NCI-H345 treated with DMSO at 0.1 percent for 48 hours (cell line): ENCODE data around the gene MIEF2.

Source experiments
- DNase-seq: peaks from one replicate; lab custom pipeline; 2025; ENCODE audit not compliant: unreplicated experiment; lab: John Stamatoyannopoulos, UW

The MIEF2 gene

DNA sequence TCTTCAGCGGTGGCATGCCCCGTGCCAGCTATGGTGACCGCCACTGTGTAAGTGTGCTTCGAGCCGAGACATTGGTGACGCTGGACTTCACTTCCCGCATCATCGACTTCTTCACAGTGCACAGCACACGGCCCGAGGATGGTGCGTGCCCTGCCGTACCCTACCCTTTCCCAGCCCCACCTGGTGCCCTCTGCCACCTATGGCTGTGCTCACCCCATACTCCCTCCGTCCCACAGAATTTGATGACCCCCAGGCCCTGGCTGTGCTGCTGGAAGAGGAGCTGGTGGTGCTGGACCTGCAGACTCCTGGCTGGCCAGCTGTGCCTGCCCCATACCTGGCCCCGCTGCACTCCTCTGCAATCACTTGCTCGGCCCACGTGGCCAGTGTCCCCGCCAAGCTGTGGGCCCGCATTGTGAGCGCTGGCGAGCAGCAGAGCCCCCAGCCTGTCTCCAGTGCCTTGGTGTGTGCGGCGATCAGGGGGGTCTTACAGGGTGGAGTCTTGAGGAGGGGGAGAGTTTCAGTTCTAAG is 25.5 kb upstream of the MIEF2 start:
- DNase-seq = no peak

DNA sequence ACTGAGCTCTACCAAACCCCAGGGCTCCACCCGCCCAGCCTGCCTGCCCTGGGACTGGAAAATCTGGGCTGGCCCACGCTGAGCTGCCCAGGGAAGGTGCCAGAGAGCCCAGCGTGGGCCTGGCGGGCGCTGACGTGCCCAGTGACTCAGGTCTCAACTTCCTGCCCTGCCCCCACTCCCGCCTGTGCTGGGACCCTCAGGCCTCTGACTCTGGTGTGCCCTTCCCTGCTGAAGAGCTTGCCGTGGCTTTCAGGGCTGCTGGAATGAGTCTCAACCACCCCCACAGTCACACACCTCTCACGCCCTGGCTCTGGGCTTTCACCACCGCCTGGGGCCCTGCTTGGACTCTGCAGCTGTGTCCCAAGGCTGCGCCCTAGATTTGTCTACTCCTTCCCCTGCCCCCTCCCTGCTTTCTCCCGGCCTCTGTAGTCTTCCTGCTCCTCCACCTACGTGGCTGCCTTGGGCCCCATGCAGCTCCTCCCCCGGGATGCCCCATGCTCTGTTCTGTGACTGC is 24.7 kb upstream of the MIEF2 start:
- DNase-seq = no peak

DNA sequence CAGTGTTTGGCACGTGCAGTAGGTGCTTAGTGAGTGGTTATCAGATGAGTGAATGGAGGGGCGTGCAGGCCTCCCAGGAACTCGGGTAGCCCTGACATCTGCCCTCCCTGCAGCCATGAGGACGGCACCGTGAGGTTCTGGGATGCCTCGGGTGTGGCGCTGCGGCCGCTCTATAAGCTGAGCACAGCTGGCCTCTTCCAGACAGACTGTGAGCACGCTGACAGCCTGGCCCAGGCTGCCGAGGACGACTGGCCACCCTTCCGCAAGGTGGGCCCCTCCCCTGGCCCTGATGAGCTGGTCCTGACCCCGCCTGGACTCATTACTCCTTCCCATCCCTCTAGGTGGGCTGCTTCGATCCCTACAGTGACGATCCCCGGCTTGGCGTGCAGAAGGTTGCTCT is 24.0 kb upstream of the MIEF2 start:
- no peak for DNase-seq

DNA sequence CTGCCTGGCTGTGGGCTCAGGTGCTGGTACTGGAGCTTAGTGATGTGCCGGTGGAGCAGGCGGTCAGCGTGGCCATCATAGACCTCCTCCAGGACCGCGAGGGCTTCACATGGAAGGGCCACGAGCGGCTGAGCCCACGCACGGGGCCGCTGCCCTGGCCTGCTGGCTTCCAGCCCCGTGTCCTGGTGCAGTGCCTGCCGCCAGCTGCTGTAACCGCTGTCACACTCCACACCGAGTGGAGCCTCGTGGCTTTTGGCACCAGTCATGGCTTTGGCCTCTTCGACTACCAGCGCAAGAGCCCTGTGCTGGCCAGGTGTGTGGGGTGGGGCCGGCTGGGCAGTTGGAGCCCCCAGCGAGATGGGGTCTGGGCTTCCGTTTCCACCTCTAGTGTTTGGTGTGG is 23.0 kb upstream of the MIEF2 start:
- DNase-seq = no peak

DNA sequence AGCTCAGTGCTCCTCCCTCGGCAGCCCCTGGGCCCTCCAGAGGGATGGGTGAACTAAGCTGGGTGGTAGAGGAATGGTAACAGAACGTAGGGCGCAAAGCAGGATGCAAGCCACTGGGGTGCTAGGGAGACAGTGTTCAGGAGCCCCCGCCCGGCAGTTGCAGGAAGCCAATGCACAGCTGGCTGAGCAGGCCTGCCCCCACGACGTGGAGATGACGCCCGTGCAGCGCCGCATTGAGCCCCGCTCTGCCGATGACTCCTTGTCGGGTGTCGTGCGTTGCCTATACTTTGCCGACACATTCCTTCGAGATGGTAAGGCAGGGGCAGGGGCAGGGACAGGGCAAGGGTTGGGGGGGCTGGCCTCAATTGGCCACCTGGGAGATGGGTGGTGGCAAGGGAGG is 22.2 kb upstream of the MIEF2 start:
- no peak for DNase-seq

DNA sequence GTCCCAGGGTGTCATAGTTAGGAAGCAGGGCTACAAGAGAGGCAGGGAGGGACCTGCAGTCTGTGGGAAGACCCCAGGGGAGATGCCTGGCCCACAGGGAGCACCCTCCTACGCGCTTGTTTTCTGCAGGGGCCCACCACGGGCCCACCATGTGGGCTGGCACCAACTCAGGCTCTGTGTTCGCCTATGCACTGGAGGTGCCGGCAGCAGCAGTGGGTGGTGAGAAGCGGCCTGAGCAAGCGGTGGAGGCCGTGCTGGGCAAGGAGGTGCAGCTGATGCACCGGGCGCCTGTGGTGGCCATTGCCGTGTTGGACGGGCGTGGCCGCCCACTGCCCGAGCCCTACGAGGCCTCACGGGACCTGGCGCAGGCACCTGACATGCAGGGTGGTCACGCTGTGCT is 20.0 kb upstream of the MIEF2 start:
- no peak for DNase-seq

DNA sequence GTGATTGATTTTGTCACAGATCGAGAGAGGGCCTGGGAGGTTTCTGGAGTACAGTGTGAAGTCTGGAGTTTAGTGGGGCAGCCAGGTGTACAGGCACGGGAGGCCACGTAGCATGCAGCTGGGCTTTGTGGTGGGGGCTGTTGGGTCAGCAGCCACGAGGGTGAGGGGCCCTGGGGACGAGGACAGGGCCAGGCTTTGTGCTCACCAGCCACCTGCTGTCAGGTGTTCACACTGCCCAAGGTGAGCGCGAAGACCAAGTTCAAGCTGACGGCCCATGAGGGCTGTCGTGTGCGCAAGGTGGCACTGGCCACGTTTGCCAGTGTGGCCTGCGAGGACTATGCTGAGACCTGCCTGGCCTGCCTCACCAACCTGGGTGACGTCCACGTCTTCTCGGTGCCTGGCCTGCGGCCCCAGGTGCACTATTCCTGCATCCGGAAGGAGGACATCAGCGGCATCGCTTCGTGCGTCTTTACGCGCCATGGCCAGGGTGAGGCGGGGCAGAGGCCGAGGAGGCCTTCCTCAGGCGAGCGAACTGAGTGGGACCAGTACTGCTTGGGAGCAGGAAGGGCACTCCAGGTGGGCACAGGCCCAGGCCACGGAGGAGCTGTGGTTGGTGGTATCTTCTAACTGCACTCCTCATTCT is 19.1 kb upstream of the MIEF2 start:
- no peak for DNase-seq

DNA sequence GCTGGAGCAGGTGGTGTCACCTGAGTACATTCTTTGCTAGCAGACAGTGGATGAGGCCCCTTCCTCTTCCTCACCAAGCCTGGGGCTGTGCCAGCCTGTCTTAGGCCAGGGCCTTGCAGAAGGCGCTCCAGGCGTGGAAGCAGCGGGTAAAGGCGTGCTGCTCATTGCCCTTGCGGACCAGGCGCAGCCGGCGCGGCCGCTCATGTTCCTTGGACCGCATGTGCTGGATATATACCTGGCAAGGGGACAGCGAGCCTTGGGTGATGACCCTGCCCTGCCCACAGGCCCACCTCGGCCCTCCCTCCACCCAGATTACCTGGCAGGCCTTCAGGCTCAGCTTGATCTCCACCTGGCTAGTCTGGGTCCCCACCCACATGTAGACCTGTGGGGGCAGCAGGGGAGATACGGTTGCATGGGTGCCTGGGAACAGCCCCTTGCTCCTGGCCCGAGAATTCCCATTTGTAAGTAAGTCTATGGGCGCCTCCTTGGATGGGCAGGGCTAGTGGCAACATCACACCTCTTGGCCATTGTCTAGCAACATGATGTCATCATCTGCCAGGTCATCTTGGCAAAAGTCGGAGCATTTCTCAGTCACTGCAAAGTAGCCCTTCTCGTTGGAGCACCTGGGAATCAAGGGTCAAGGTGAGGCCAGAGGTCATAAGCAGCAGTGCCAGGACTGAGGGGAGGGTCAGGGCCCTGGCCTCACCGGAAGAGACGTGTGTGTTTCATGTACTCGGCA is 15.3 kb upstream of the MIEF2 start:
- no peak for DNase-seq

DNA sequence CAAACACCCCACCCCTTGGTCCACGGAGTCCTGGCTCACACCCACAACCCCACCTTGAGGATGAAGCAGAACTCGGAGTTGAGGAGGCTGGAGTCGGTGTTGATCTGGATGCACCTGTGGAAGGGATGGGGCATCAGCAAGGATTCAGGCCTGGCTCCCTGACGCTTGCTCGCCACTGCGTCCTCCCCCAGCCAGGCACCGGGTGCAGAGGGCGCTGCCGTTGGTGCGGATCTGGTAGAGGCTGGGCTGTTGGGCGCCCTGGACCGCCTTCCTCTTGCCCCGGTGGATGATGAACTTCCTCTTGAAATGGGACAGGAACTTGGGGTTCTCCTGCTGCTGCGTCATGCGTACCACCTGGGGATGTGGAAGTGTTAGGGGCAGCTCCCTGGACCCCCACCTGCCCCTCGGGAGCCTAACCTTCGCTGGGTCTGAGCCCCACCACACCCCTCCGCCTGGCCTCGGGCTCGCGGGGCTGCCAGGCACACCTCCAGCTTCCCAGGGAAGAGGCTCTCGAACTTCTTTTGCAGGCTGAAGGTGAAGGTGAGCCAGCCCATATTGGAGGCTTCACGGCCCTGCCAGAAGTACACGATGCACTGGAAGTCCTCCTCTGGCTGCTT is 14.2 kb upstream of the MIEF2 start:
- DNase-seq = no peak

DNA sequence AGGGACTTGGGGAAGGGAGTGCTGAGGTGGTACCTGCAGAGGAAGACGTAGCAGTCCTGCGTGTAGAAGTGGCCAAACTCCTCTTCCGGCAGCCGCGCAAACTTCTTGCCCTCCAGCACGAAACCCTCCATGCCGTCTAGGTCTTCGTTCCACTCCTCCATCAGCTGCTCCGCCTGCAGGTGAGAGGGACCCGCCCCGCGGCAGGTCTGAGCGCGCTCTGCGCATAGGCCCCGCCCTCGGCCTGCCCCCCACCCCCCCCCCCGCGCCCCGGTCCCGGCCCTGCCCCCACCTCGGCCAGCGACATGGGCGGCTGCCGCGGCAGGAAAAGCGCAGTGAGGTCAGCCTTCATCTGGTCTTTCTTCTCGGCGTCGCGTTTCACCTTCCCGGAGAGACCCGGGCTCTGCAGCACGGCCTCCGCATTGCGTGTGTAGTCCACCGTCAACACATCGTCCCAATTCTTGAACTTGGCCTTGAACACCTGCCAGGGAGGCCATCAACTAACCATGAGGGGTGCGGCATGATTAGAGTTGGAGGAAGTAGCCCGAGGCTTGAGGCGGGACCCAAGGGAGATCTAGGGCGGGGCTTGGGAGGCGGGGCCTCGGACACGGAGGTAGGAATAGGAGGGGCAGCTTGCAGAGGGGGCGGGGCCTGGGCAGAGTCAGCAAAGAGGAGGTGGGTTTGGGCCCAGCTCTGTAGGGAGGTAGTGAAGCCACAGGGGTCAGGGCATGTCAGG is 13.4 kb upstream of the MIEF2 start:
- peak; percentile 17 for DNase-seq

DNA sequence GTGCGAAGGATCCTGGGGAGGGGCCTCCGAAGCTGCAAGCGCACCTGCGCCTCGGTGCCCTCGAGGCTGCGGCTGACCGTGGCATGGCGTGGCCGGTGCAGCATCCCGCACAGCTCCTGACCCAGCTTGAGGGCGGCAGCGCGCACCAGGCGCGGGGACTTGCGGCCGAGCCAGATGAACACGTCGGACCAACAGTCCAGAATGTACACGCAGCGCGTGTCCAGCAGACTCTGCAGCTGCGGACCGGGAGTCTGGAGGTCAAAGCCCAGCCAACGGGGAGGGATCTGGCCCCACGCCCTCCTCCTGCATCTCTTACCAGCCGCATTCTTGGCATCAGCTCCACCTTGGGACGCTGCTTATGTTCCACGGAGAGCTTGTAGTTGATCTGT is 12.9 kb upstream of the MIEF2 start:
- no peak for DNase-seq

DNA sequence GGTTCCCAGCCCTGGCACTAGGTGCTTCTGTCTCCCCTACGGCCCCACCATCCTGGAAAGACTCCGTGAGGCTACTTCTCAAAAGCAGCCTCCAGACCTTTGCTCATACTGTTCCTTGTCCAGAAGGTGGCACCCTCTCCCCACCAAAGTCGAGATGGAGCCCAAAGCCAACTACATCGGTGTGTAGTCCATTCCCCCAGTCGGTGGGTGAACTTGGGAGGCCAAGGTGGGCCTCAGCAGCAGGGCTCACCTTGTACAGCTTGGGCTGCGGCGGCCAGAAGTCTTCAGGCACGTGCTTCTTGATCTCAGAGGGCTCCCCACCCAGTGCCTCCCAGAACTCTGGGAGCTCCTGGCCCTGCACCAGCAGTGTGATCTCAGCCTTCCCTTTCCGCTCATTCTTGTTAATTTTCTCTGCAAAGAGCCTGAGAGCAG is 12.1 kb upstream of the MIEF2 start:
- DNase-seq = peak; percentile 5

DNA sequence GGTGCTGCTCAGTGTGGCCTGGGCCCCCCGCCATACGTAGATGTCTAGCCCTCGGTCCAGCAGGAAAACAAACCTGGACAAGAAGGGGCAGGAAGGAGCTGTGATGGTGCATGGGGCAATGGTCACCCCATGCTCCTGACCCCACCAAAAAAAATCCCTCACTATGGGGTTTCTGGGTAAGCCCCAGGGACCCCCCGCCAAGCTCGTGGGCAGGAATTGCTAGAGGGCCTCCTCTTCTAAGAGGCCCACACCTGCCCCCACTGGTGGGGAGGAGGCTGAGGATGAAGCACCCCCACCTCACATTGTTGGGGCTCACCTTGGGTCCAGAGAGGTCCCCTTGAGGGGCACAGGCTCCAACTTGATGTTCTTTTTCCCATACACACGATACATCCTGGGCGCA is 11.7 kb upstream of the MIEF2 start:
- no peak for DNase-seq

DNA sequence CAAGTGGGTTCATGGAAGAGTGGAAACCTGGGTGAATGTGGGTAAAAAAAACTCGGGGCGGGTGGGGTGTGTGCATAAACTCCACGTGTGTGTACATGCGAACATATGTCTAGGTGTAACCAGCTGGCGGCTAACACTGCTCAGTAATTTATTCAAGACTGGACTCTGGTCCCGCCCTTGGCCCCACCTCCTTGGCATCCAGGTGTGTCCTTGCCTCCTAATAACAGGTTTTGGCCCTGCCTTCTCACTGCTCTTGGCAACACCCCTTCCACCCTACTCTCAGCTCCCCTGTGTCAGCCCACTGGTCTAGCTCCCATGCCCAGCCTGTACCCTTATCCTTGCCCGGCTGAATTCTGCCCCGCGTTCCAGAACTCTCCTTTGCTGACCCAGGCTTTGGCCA is 10.2 kb upstream of the MIEF2 start:
- DNase-seq = peak; percentile 21

DNA sequence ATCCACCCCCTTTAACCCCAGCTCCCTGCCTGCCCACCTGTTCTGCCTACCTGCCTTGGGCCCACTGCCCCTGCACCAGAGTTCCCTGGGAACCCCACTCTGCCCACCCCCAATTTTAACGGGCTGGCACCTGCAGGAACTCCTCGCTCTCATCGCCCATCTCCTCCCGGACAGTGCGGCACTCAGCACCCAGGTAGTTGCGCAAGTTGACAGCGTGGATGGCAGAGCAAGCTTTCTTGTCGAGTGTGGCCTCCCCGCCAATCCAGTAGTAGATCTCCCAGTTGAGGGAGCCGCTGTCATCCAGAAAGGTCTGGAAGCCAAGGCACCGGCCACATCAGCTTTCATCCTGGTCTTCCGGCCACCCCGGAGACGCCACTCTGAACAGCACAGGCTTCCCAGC is 9.8 kb upstream of the MIEF2 start:
- DNase-seq = no peak

DNA sequence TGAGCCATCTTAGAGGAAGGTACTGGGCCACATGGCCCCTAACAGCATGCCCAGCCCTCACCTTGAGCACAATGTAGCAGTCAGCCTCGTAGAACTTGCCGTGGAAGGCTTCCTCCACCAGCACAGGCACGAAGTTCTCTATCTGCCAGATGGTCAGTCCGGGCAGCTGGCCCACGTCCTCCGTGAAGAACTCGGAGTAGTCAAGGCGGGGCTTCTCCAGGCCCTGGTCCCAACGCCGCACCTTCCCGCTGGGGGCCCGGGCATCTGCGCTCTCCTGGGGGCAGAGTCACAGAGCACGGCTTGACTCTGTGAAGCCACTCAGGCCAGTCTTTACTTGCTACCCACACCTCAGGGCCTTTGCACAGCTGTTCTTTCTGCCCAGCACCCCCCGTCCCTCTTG is 9.3 kb upstream of the MIEF2 start:
- DNase-seq = no peak

DNA sequence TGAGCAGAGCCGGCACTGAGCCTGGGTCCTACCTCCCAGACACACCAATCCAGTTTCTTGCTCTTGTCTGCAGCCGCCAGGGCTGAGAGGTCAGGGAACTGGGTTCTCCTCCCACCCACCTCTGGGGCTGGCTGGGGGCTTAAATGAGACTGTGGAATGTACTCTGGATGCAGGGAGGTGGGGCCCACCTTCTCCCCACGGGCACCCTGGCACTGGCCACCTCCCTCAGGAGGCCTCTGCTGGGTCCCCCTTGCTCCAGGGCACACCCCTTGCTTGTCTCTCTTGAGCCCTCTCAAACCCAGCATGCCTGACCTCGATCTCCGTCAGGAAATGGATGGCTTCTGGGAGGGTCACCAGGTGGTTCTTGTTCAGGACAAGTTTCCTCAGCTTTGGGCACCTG is 8.3 kb upstream of the MIEF2 start:
- DNase-seq = no peak

DNA sequence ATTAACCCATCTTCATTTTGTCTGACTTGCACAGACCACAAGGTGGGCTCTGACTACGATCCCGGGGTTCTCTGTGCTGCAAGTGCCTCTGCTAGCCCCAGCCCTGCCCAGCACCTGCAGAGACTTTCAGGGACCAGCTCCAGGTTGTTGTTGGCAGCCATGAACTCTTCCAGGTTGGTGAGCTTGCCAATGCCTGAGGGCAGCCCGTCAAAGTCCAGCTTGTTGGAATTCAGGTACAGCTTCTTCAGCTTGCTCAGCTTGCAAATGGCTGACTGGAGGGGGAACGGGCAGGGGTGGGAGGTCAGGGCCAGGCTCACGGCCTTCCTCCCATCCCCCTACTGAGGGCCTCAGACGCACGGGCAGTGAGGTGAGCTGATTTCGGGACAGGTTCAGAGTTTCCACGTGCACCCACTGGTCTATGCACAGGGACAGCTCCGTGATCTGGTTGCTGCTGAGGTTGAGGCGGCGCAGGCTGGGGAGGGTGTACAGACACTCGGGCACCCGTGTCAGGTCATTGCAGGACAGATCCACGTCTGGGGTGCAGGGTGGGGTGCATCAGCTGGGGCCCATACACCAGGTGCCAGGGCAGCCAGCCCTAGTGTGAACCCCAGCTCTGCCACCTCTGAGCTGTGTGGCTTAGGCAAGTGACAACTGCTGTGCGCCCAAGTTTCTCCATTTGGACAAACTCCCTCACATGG is 7.1 kb upstream of the MIEF2 start:
- no peak for DNase-seq

DNA sequence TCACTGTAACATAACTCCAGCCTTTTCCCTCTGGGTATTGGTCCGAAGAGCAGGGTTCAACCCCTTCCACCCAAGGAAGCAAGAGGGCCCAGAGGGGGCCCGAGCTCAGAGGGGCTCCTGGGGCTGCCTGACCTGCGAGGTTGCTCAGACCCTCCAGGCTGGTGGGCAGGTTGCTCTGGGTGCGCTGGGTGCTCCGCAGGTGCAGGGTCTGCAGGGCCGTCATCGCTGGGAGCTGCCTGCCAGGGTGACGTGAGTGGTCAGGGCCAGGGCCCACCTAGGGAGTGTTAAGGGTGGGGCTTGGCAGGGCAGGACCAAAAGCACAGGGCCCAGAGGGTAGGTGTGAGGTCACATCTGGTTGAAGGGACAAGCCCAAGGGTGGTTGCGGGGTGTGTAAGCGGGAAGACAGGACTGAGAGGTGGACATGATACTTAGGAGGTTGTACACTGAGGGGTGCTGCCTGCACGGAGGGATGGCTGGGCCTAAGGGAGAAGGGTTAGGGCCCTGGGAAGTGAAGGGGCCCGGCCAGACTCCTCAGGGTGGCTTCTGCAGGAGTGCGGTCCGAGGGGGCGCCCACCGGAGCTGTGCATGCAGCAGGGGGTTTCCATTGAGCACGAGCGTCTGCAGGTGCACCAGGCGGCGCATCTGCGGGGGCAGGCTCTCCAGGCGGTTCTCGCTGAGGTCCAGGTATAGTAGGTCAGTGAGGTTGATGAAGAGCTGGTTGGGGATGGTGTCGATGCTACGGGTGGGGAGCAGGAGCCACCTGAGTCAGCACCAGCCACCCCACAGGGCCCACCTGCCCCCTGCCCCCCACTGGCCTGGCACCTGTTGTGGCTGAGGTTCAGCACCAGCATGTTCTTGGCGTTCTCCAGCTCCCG is 6.3 kb upstream of the MIEF2 start:
- no peak for DNase-seq
